Measurements from ENCODE around the gene SLC9A9. TPM values are rescaled to one million over a fixed set of nuclear protein-coding genes. Genes with fewer than 3 reads are reported as not detected.

The SLC9A9 gene
- total RNA-seq, 2 donors from 2014 or later, result 1.3 to 3.7 TPM

GRCh38 chr3:143389388-143389787 lies 458.9 kb downstream of the SLC9A9 start:
- WGBS, 2 experiments (ENCODE audit: insufficient coverage in 1 of 2, insufficient read length in 1 of 2), result 90 to 100% methylated on average over 1 to 2 of the region's 2 CpGs
- Histone ChIP-seq H3K27me3 (ENCODE audit: control insufficient read depth, insufficient read depth, low read length, poor library complexity, severe bottlenecking) (no peaks in the 10 kb centered on the region), H3K36me3 (ENCODE audit: control insufficient read depth, insufficient read depth, low read length) (no peaks in the 10 kb centered on the region), H3K9me3 (ENCODE audit: control insufficient read depth, low read length) (peaks cover 10% of the 10 kb centered on the region), H3K27ac (ENCODE audit: low read depth, low read length) (no peak overlapping the region), H3K9ac (ENCODE audit: extremely low read depth, low read length, poor library complexity, severe bottlenecking) (no peak overlapping the region), H3K4me1 (ENCODE audit: control insufficient read depth, insufficient read depth, low read length) (no peaks in the 10 kb centered on the region), H3K4me3 (ENCODE audit: low read length) (no peak overlapping the region)
- no peak overlapping the region for H3K4me3 Mint-ChIP-seq
- H3K36me3 Mint-ChIP-seq (ENCODE audit: low read depth), result no peaks in the 10 kb centered on the region
- TF ChIP-seq, protein P1, sequence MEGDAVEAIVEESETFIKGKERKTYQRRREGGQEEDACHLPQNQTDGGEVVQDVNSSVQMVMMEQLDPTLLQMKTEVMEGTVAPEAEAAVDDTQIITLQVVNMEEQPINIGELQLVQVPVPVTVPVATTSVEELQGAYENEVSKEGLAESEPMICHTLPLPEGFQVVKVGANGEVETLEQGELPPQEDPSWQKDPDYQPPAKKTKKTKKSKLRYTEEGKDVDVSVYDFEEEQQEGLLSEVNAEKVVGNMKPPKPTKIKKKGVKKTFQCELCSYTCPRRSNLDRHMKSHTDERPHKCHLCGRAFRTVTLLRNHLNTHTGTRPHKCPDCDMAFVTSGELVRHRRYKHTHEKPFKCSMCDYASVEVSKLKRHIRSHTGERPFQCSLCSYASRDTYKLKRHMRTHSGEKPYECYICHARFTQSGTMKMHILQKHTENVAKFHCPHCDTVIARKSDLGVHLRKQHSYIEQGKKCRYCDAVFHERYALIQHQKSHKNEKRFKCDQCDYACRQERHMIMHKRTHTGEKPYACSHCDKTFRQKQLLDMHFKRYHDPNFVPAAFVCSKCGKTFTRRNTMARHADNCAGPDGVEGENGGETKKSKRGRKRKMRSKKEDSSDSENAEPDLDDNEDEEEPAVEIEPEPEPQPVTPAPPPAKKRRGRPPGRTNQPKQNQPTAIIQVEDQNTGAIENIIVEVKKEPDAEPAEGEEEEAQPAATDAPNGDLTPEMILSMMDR (conservative IDR thresholded peaks at IDR 0.05), result no peak
- peaks cover 2% of the 10 kb centered on the region for H3K27me3 Mint-ChIP-seq (ENCODE audit: insufficient read depth)
- H3K4me1 Mint-ChIP-seq, result peaks cover 5% of the 10 kb centered on the region
- peaks cover 10% of the 10 kb centered on the region for H3K9me3 Mint-ChIP-seq
- DNase-seq, result no peak
- no peak overlapping the region for H3K27ac Mint-ChIP-seq

GRCh38 chr3:143387425-143387824 lies 460.8 kb downstream of the SLC9A9 start:
- Histone ChIP-seq H3K9ac (ENCODE audit: extremely low read depth, low read length, poor library complexity, severe bottlenecking) (no peak overlapping the region), H3K4me1 (ENCODE audit: control insufficient read depth, insufficient read depth, low read length) (no peaks in the 10 kb centered on the region), H3K36me3 (ENCODE audit: control insufficient read depth, insufficient read depth, low read length) (no peaks in the 10 kb centered on the region), H3K4me3 (ENCODE audit: low read length) (no peak overlapping the region), H3K9me3 (ENCODE audit: control insufficient read depth, low read length) (peaks cover 10% of the 10 kb centered on the region), H3K27me3 (ENCODE audit: control insufficient read depth, insufficient read depth, low read length, poor library complexity, severe bottlenecking) (no peaks in the 10 kb centered on the region), H3K27ac (ENCODE audit: low read depth, low read length) (no peak overlapping the region)
- no peak for DNase-seq
- Mint-ChIP-seq H3K4me3 (no peak overlapping the region), H3K9me3 (no peaks in the 10 kb centered on the region), H3K27me3 (ENCODE audit: insufficient read depth) (no peaks in the 10 kb centered on the region), H3K36me3 (ENCODE audit: low read depth) (no peaks in the 10 kb centered on the region), H3K4me1 (peaks cover 5% of the 10 kb centered on the region), H3K27ac (no peak overlapping the region)
- TF ChIP-seq, protein P1 (conservative IDR thresholded peaks at IDR 0.05), result no peak
- WGBS, 2 experiments (ENCODE audit: insufficient coverage in 1 of 2, insufficient read length in 1 of 2), result 68 to 100% methylated on average over 1 to 2 of the region's 2 CpGs

GRCh38 chr3:143384076-143384475 lies 464.2 kb downstream of the SLC9A9 start:
- Histone ChIP-seq H3K9ac (ENCODE audit: extremely low read depth, low read length, poor library complexity, severe bottlenecking) (no peak overlapping the region), H3K9me3 (ENCODE audit: control insufficient read depth, low read length) (peaks cover 7% of the 10 kb centered on the region), H3K27me3 (ENCODE audit: control insufficient read depth, insufficient read depth, low read length, poor library complexity, severe bottlenecking) (no peaks in the 10 kb centered on the region), H3K4me1 (ENCODE audit: control insufficient read depth, insufficient read depth, low read length) (no peaks in the 10 kb centered on the region), H3K27ac (ENCODE audit: low read depth, low read length) (no peak overlapping the region), H3K36me3 (ENCODE audit: control insufficient read depth, insufficient read depth, low read length) (no peaks in the 10 kb centered on the region), H3K4me3 (ENCODE audit: low read length) (no peak overlapping the region)
- H3K36me3 Mint-ChIP-seq (ENCODE audit: low read depth), result peaks cover 2% of the 10 kb centered on the region
- H3K4me3 Mint-ChIP-seq, result no peak overlapping the region
- H3K9me3 Mint-ChIP-seq, result peaks cover 8% of the 10 kb centered on the region
- no peak overlapping the region for H3K27ac Mint-ChIP-seq
- H3K4me1 Mint-ChIP-seq, result peaks cover 10% of the 10 kb centered on the region
- no peak for DNase-seq
- H3K27me3 Mint-ChIP-seq (ENCODE audit: insufficient read depth), result no peaks in the 10 kb centered on the region
- 86 to 94% methylated on average over 1 to 2 of the region's 2 CpGs for WGBS, 2 experiments (ENCODE audit: insufficient coverage in 1 of 2, insufficient read length in 1 of 2)
- TF ChIP-seq, protein P1 (conservative IDR thresholded peaks at IDR 0.05), result no peak
